NB4 (cell line): ENCODE data around the gene MCCC1.

Experiments used
- DNase-seq: peaks from one replicate; pipeline ENCODE4 v3.0.0; 2010; ENCODE audit warnings: low read depth
- H3K4me3 ChIP-seq: one replicate; pipeline ENCODE4 v1.5.1; 2011; ENCODE audit warnings: mild to moderate bottlenecking, low read depth, low read length, moderate library complexity
- CTCF ChIP-seq: IDR thresholded peaks from one replicate; pipeline ENCODE4 v1.5.1; 2012; ENCODE audit warnings: low read depth, low read length
- MAX ChIP-seq: IDR thresholded peaks from 2 replicates; pipeline ENCODE4 v1.6.1; 2011; ENCODE audit warnings: low read depth, low read length
- MYC ChIP-seq: IDR thresholded peaks from 2 replicates; pipeline ENCODE4 v1.6.1; 2011; ENCODE audit warnings: low read depth, low read length
- POLR2A ChIP-seq: IDR thresholded peaks from 2 replicates; pipeline ENCODE4 v1.6.1; 2011; ENCODE audit warnings: mild to moderate bottlenecking; ENCODE audit not compliant: insufficient read length; ENCODE audit errors: extremely low read depth

MCCC1 gene

GRCh38 chr3:183018421-183019192 is 80.7 kb downstream of the MCCC1 start:
- no peak overlapping the region for H3K4me3 ChIP-seq
- peak; percentile 4 for DNase-seq

GRCh38 chr3:183015185-183015584 is 84.1 kb downstream of the MCCC1 start:
- no peak overlapping the region for H3K4me3 ChIP-seq
- TF ChIP-seq POLR2A = no peak
- no peak for TF ChIP-seq MYC
- no peak for TF ChIP-seq MAX
- DNase-seq = peak; percentile 9

More at GRCh38 chr3:183018421-183019192, 80.7 kb downstream of the MCCC1 start:
- TF ChIP-seq CTCF (no peak), POLR2A (no peak), MYC (no peak), MAX (no peak)

- TF ChIP-seq POLR2A (no peak), CTCF (no peak), MAX (no peak)
- DNase-seq = peak; percentile 20
- no peak overlapping the region for H3K4me3 ChIP-seq
These were observed 85.4 kb downstream of the MCCC1 start for GRCh38 chr3:183013856-183014255.

- no peak overlapping the region for H3K4me3 ChIP-seq
- TF ChIP-seq MAX = no peak
- no peak for TF ChIP-seq CTCF
- TF ChIP-seq MYC = no peak
- no peak for TF ChIP-seq POLR2A
- no peak for DNase-seq
These were observed 86.2 kb downstream of the MCCC1 start for GRCh38 chr3:183013074-183013473.

- no peak for DNase-seq
- no peak overlapping the region for H3K4me3 ChIP-seq
- TF ChIP-seq MYC (no peak), CTCF (no peak), POLR2A (no peak), MAX (no peak)
These were observed 90.5 kb downstream of the MCCC1 start for GRCh38 chr3:183008800-183009199.

- H3K4me3 ChIP-seq = no peak overlapping the region
- TF ChIP-seq POLR2A = no peak
- TF ChIP-seq MYC = no peak
- TF ChIP-seq MAX = no peak
- no peak for TF ChIP-seq CTCF
- no peak for DNase-seq
These were observed 91.0 kb downstream of the MCCC1 start for GRCh38 chr3:183008303-183008702.
